Retinal pigment epithelial cell (primary cell): ENCODE measurements around the gene RPS6KA5.
"Not testable (repeated sequence)": the region's sequence is repeated elsewhere in the genome, so short reads cannot be mapped to it uniquely, and the experiment has no call there.

Source experiments
- DNase-seq: peaks from one replicate; pipeline ENCODE4 v3.0.0-alpha.2; 2010; ENCODE audit warnings: low read depth
- H3K4me3 ChIP-seq: 2 replicates; pipeline ENCODE4 v1.5.1; 2011; ENCODE audit warnings: mild to moderate bottlenecking, low read length, control low read depth, moderate library complexity
- CTCF ChIP-seq: conservative IDR thresholded peaks from 2 replicates; pipeline ENCODE4 v1.5.1; 2011; ENCODE audit warnings: low read depth, low read length, control low read depth, inconsistent platforms

Gene RPS6KA5

GRCh38 chr14:91029456-91030217 is 30.8 kb downstream of the RPS6KA5 start:
- H3K4me3 ChIP-seq: no peak overlapping the region
- no peak for TF ChIP-seq CTCF
- no peak for DNase-seq

GRCh38 chr14:91027561-91027960 is 32.9 kb downstream of the RPS6KA5 start:
- no peak overlapping the region for H3K4me3 ChIP-seq
- DNase-seq: no peak
- no peak for TF ChIP-seq CTCF

- DNase-seq, H3K4me3 ChIP-seq: not testable (repeated sequence)
Observed at GRCh38 chr14:91022622-91023028, 37.8 kb downstream of the RPS6KA5 start.

GRCh38 chr14:91021991-91022621 is 38.3 kb downstream of the RPS6KA5 start:
- H3K4me3 ChIP-seq: no peak overlapping the region
- DNase-seq: no peak
- no peak for TF ChIP-seq CTCF

GRCh38 chr14:91021115-91021514 is 39.3 kb downstream of the RPS6KA5 start:
- TF ChIP-seq CTCF: no peak
- H3K4me3 ChIP-seq: no peak overlapping the region
- DNase-seq: no peak

GRCh38 chr14:91019673-91020072 is 40.8 kb downstream of the RPS6KA5 start:
- TF ChIP-seq CTCF: no peak
- no peak overlapping the region for H3K4me3 ChIP-seq
- DNase-seq: no peak

GRCh38 chr14:91018481-91018880 is 42.0 kb downstream of the RPS6KA5 start:
- DNase-seq: no peak
- no peak for TF ChIP-seq CTCF
- no peak overlapping the region for H3K4me3 ChIP-seq
